Body of pancreas (tissue), 4 donors: ENCODE data around the gene CPNE1. TPM values are rescaled to one million over a fixed set of nuclear protein-coding genes. Genes with fewer than 3 reads are reported as not detected.
"Not testable (repeated sequence)": the region's sequence is repeated elsewhere in the genome, so short reads cannot be mapped to it uniquely, and the experiment has no call there.

Experiments used
- ATAC-seq: fragments of 150-250 bp; one replicate; pipeline ENCODE4 v1.9.1; 2016
- DNase-seq, 4 donors: peaks; one replicate each; pipeline ENCODE4 v3.0.0-alpha.2; 2019
- H3K27ac ChIP-seq, 4 donors: fragments of 200-600 bp; sonication (generic); 1 replicate in 3 of 4; 2 replicates in 1 of 4; pipeline versions ENCODE4 v1.5.1 to v1.6.1; 2016 to 2019; ENCODE audit warnings: mild to moderate bottlenecking in 1 of 4, mixed read lengths in 1 of 4, moderate library complexity in 1 of 4
- H3K27me3 ChIP-seq, 2 donors: fragments of 200-600 bp; sonication (generic); one replicate each; pipeline ENCODE4 v1.6.0; 2016; ENCODE audit warnings: mild to moderate bottlenecking in 1 of 2
- H3K36me3 ChIP-seq, 2 donors: fragments of 200-600 bp; sonication (generic); replicated peaks in 1 of 2; 2 replicates each; pipeline ENCODE4 v1.5.1; 2016; ENCODE audit warnings: low read depth in 2 of 2; ENCODE audit not compliant: insufficient read depth in 1 of 2
- H3K4me1 ChIP-seq: fragments of 200-600 bp; sonication (generic); one replicate; pipeline ENCODE4 v1.6.0; 2016
- H3K4me3 ChIP-seq, 2 donors: fragments of 200-600 bp; sonication (generic); 1 replicate in 1 of 2; 2 replicates in 1 of 2; pipeline ENCODE4 v1.5.1; 2016 to 2019
- H3K9me3 ChIP-seq, 3 donors: fragments of 200-600 bp; sonication (generic); 1 replicate in 2 of 3; 2 replicates in 1 of 3; pipeline ENCODE4 v1.5.1; 2016
- CTCF ChIP-seq, 7 experiments: fragments of 450-650 bp in 4 of 7; fragments of 200-600 bp in 3 of 7; sonication (generic) in 3 of 7; IDR thresholded peaks; one replicate each; pipeline ENCODE4 v1.5.1; 2016 to 2019; ENCODE audit warnings: antibody characterized with exemption in 7 of 7
- POLR2A ChIP-seq, 3 donors: fragments of 450-650 bp; IDR thresholded peaks; one replicate each; pipeline ENCODE4 v1.6.1; 2016; ENCODE audit warnings: antibody characterized with exemption in 3 of 3, mild to moderate bottlenecking in 2 of 3
- WGBS, 2 donors: methylation state at CpG; one replicate each; pipeline ENCODE4 v1.1.5; 2017; 5-methylcytosine and 5-hydroxymethylcytosine counted together
- intact Hi-C: fragments of 100-400 bp; cut with DNase I; formaldehyde crosslinking; loops from one replicate; pipeline ENCODE4 v1.15.1; 2023
- total RNA-seq, 2 donors: library from RNA; depleted of rRNA; stranded (reverse); fragments of >200 nt; gene quantifications; one replicate each; pipeline ENCODE4 v1.1.0, GENCODE V29; 2016

The CPNE1 gene
- total RNA-seq, 2 donors from 2014 or later: 87.3 to 93.9 TPM

- H3K4me3 ChIP-seq: no peak overlapping the region
- H3K27ac ChIP-seq: no peak overlapping the region
- peaks cover 21 to 49% of the 10 kb centered on the region in 2 donors for H3K36me3 ChIP-seq
- peaks cover 27% of the 10 kb centered on the region for H3K4me1 ChIP-seq
- no peak for DNase-seq
- no peaks in the 10 kb centered on the region for H3K9me3 ChIP-seq
- TF ChIP-seq CTCF (IDR thresholded peaks at IDR 0.05): no peak
- TF ChIP-seq POLR2A (IDR thresholded peaks at IDR 0.05): no peak
- H3K27me3 ChIP-seq: no peaks in the 10 kb centered on the region
- no peak for ATAC-seq
- intact Hi-C loops: no loop called here
Observed at GRCh38 chr20:35710039-35710438, 45.3 kb upstream of the CPNE1 start.

- ATAC-seq (no peak), DNase-seq (no peak)
- TF ChIP-seq CTCF (IDR thresholded peaks at IDR 0.05): no peak
- no peak for TF ChIP-seq POLR2A (IDR thresholded peaks at IDR 0.05)
- intact Hi-C loops: no loop called here
- H3K4me3 ChIP-seq: no peak overlapping the region
- no peaks in the 10 kb centered on the region for H3K27me3 ChIP-seq
- H3K9me3 ChIP-seq: no peaks in the 10 kb centered on the region
- H3K36me3 ChIP-seq: peaks cover 23 to 51% of the 10 kb centered on the region in 2 donors
- H3K27ac ChIP-seq: no peak overlapping the region
- peaks cover 27% of the 10 kb centered on the region for H3K4me1 ChIP-seq
- 67 to 86% methylated on average over 1 of the region's 1 CpG for WGBS, 2 donors
Observed at GRCh38 chr20:35709259-35709658, 44.6 kb upstream of the CPNE1 start.

- intact Hi-C loops: no loop called here
- WGBS, 2 donors: 44 to 48% methylated on average over 1 of the region's 1 CpG
Observed at GRCh38 chr20:35708502-35708901, 43.8 kb upstream of the CPNE1 start.

GRCh38 chr20:35706591-35707529 is 42.2 kb upstream of the CPNE1 start:
- H3K27me3 ChIP-seq, ATAC-seq, H3K27ac ChIP-seq, H3K9me3 ChIP-seq, H3K4me3 ChIP-seq, intact Hi-C loops, DNase-seq: not testable (repeated sequence)
- WGBS, 2 donors: 91 to 93% methylated on average over 17 of the region's 17 CpGs
- H3K4me1 ChIP-seq: peaks cover 27% of the 10 kb centered on the region
- peaks cover 22 to 41% of the 10 kb centered on the region in 2 donors for H3K36me3 ChIP-seq

More at GRCh38 chr20:35708502-35708901, 43.8 kb upstream of the CPNE1 start:
- no peaks in the 10 kb centered on the region for H3K9me3 ChIP-seq
- no peaks in the 10 kb centered on the region for H3K27me3 ChIP-seq
- H3K27ac ChIP-seq: no peak overlapping the region
- DNase-seq (no peak), ATAC-seq (no peak)
- H3K4me3 ChIP-seq: no peak overlapping the region
- peaks cover 30 to 52% of the 10 kb centered on the region in 2 donors for H3K36me3 ChIP-seq
- TF ChIP-seq POLR2A (IDR thresholded peaks at IDR 0.05) (no peak), CTCF (IDR thresholded peaks at IDR 0.05) (no peak)
- peaks cover 27% of the 10 kb centered on the region for H3K4me1 ChIP-seq

GRCh38 chr20:35705894-35706293 is 41.2 kb upstream of the CPNE1 start:
- peaks cover 22 to 36% of the 10 kb centered on the region in 2 donors for H3K36me3 ChIP-seq
- ATAC-seq, intact Hi-C loops, H3K27me3 ChIP-seq, H3K9me3 ChIP-seq, H3K4me3 ChIP-seq, DNase-seq, H3K27ac ChIP-seq: not testable (repeated sequence)
- 87 to 89% methylated on average over 11 of the region's 11 CpGs for WGBS, 2 donors
- H3K4me1 ChIP-seq: peaks cover 22% of the 10 kb centered on the region
